HG02571 (cell line): Measurements from ENCODE around the gene NPIPB8.
"Not testable (repeated sequence)": the region's sequence is repeated elsewhere in the genome, so short reads cannot be mapped to it uniquely, and the experiment has no call there.

ENCODE experiments used
- ATAC-seq: cut with Tn5 transposase; IDR thresholded peaks from one replicate; pipeline ENCODE4 v1.9.1; 2021; ENCODE audit warnings: mild to moderate bottlenecking, moderate library complexity; ENCODE audit not compliant: unreplicated experiment

NPIPB8 gene

GRCh38 chr16:28637765-28638164, at the start of gene NPIPB8:
Gene NPIPB8, plus strand, starts transcription at chr16:28638065. Its CDS starts 296 bp downstream, at chr16:28638361.
- ATAC-seq = not testable (repeated sequence)

DNA sequence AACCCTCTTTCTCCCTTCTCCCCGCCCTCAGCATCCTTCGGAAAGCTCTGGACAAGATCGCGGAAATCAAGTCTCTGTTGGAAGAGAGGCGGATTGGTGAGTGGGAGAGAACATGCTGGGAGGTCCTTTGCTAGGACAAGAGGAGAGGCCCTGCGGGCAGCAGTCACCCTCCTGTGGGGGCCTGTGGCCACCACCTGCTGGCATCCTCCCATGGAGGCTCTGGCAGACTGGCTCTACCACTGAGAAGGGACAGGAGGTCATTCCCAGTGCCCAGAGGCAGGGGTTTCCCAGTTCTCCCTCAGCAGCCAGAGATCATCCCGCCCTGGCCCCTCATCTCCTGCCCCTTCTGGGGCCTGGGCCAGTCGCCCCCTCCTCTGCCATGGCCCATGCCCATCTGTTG, 48.8 kb upstream of the NPIPB8 start:
- ATAC-seq = no peak

- ATAC-seq = no peak
These were observed 47.9 kb upstream of the NPIPB8 start for GRCh38 chr16:28589930-28590329.

DNA sequence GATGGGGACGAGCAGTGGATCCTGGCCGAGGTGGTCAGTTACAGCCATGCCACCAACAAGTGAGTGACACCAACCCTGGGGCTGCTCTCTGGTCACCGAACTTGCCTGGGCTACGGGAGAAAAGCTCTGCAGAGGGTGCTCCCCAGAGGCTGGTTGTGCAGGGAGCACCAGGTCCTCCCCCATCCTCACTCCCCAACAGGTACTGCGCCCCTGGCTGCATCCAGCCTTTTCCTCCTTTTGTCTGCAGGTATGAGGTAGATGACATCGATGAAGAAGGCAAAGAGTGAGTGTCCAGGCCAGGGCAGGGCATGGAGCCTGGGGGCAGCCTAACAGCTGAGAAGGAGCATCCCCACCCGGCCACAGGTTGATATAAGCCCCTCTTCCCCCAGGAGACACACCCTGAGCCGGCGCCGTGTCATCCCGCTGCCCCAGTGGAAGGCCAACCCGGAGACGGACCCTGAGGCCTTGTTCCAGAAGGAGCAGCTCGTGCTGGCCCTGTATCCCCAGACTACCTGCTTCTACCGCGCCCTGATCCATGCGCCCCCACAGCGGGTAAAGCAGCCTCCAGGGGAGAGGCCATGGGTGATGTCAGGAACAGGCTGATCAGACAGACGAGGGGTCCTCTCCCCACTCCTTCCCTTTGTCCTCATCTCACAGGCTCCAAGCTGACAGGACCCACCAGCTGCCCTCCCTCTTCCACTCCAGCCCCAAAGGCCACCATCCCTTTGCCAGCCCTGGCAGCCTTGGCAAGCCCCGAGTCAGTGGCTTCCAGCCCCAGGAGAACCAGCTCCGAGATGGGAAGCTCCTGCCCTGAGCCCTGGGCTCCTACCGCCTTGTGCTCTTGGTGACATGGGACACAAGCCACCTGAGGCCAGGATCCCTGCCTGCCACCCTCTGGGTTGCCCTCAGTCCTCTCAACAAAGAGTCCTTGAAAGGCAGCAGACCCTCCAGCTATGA, 47.2 kb upstream of the NPIPB8 start:
- no peak for ATAC-seq

DNA sequence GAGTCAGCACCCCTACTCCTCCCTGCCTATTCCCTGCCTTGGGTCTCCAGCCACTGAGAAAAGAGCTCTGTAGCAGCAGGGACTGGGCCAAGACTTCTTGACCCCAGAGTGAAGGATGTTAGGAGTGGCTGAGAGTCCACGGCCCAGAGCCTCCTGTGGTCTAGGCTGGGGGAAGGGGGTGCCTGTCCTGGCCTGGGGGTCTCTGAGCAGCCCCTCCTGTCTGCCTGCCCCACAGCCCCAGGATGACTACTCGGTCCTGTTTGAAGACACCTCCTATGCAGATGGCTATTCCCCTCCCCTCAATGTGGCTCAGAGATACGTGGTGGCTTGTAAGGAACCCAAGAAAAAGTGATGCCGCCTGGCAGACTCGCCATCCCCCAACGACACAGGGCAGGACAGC, 46.5 kb upstream of the NPIPB8 start:
- ATAC-seq = no peak

DNA sequence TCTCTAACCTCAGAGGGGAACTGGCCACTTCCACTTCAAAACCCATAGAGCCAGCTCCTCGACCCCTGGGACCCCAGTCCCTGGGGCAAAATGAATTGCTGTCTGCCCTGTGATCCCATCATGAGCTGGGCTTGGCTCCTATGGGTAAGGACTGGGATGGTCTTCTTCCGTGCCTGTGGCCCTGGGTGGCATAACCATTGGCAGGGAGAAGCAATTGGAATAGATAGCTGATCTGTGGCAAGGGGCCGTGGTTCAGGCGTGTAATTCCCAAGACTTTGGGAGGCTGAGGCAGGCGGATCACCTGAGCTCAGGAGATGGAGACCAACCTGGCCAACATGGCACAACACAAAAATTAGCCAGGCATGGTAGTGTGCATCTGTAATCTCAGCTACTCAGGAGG, 45.4 kb upstream of the NPIPB8 start:
- ATAC-seq = no peak

DNA sequence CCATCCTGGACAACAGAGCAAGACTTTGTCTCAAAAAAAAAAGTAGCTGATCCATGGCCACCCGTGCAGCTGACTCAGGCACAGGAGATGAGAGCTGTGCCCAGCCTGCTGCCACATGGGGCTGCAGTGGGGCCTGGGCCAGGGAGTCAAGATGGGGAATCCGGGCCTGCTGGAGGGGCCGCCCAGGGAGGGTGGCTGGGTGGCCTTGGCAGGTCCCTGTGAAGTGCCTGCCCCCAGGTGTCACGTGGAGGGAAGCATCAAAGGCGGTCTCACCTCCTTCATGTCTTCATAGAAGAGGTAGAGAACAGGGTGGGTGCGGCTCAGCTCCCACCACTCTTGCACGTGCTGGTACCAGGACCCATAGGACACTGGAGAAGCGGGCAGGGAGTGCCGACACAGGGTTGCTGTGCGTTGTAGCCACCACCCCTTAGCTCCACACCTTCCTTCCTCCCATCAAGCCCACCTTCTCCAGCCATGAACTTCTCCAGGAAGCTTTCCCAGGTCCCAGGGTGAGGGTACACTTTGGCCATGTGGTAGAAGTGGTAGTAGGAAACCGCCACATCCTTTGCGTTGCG, 44.8 kb upstream of the NPIPB8 start:
- no peak for ATAC-seq

GRCh38 chr16:28595451-28595850, 42.4 kb upstream of the NPIPB8 start:
- not testable (repeated sequence) for ATAC-seq

DNA sequence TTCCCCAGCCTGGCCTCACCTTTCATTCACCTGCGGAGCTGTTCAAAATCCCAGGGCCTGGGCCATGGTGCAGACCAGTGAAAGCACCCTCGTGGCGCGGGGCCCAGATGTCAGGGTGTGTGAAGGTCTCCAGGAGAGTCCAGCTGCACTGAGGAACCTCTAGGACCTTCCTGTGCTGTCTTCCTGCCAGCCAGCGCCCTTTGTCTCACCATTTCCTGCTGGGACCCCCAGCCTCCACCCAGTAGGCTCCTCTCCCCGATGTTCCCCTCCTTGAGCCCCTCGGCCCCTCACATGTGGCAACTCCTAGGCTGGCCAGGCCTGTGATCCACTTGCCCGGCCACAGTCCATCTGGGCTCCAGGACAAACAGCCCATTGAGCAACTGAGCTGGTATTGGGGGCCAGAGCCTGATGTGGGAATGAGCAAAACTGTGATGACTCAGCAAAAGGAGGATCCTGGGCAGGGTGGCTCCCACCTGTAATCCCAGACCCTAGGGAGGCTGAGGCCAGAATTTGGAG, 41.7 kb upstream of the NPIPB8 start:
- no peak for ATAC-seq

DNA sequence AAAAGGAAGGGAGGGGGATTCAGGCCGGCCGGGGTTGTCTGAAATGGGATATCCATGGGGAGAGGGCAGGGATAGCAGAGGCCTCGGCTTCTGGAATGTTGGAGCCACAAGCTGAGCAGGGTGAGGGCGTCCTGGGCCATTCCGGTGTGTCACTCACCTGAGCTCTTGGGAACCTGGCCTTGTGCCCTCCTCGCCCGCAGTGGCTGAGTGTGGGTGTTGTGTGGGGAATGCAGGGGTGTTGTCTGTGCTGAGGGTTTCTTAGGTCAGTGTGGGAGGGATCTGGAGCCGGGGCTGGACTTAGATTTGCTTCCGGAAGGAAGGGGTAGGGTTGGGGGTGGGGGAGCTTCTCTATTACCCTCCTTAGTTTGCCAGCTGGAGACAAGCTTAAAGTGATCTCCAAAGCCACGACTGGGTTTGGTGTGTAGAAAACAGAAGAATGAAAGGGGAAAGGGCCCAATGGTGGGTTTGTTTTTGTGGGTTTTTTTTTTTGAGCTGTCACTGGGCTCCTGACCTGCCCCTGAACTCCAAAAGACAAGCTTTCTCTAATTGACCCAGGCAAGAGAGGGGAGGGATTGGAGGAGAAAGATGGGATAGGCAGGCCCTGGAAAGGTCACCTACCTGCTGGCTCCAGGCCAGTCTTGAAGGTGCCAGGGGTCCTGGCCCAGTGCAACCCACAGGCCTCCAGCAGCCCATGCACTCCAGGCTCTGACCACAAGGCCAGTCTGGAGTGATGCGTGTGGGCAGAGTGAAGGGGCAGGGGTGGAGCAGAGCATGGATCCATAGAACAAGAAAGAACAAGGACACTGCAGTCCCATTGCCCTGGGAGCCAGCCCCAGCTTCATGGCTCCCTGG, 40.8 kb upstream of the NPIPB8 start, which contains the start of gene SULT1A2:
Gene SULT1A2 (minus strand): TSS at position 211 of the 852 bp plus-strand sequence. CDS start 1,120 bp downstream, outside the sequence.
- no peak for ATAC-seq

DNA sequence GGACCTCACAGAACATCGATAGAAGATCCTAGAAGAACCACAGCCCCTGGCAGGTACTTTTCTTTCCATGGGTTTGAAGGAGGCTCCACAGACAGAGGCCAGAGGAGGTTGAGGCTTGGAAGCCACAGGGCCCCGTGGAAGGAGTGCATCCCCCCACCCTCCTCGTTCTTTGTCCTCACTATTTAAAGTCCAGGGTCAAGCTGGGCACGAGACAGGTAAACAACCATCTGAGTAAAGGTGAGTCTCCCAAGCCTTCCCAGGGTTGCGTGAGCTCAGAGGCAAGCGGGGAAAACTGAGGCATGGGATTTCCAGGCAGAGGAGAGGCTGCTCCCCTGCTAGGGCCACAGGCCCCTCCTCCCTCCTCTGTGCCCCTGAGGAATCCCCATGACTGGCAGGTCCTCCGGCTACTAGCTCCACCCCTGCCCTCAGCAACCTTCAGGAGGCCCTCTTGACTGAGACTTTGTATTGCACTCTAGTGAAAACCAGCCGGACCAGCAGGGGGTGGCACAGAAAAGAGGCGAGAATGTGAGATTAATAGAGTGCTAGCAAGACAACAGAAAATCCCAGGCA, 40.1 kb upstream of the NPIPB8 start:
- ATAC-seq = no peak

- not testable (repeated sequence) for ATAC-seq
These were observed 38.2 kb upstream of the NPIPB8 start for GRCh38 chr16:28599377-28600285.

- not testable (repeated sequence) for ATAC-seq
These were observed 36.9 kb upstream of the NPIPB8 start for GRCh38 chr16:28600965-28601364.

- not testable (repeated sequence) for ATAC-seq
These were observed 36.3 kb upstream of the NPIPB8 start for GRCh38 chr16:28601589-28601988.

- ATAC-seq = not testable (repeated sequence)
These were observed 35.8 kb upstream of the NPIPB8 start for GRCh38 chr16:28602062-28602461.

GRCh38 chr16:28602529-28602928, 35.3 kb upstream of the NPIPB8 start:
- ATAC-seq = no peak

DNA sequence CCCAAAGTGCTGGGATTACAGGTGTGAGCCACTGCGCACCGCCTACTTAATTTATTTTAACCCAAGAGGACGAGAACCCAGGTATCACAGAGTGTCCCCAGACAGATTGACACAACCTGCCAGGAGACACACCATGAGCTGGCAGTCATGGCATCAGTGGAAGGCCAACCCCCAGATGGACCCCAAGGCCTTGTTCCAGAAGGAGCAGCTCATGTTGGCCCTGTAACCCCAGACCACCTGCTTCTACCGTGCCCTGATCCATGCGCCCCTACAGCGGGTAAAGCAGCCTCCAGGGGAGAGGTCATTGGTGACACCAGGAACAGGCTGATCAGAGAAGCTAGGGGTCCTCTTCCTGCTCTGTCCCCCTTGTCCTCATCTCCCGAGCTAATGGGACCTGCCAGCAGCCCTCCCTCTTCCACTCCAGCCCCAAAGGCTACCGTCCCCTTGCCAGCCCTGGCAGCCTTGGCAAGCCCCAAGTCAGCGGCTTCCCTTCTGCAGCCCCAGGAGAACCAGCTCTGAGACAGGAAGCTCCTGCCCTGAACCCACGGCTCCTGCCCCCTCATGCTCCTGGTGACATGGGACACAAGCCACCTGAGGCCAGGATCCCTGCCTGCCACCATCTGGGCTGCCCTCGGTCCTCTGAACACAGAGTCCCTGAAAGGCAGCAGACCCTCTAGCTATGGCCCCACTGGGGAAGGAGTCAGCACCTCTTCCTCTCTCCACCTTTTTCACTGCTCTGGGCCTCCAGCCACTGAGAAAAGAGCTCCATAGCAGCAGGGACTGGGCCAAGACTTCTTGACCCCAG, 34.3 kb upstream of the NPIPB8 start:
- no peak for ATAC-seq

GRCh38 chr16:28604186-28604565, 33.7 kb upstream of the NPIPB8 start:
- ATAC-seq = no peak
